Eye (tissue), 1 donor: ENCODE results near the gene H2AZ1.
"Not testable (repeated sequence)": the region's sequence is repeated elsewhere in the genome, so short reads cannot be mapped to it uniquely, and the experiment has no call there.

Experiments
- DNase-seq: peaks from one replicate; pipeline ENCODE4 v3.0.0-alpha.2; 2015

The H2AZ1 gene

GRCh38 chr4:99949999-99950912, at the start of gene H2AZ1:
TSS of gene H2AZ1 (minus strand) at chr4:99950275. CDS start at chr4:99950170, 105 bp downstream.
- peak; percentile 100 for DNase-seq

- DNase-seq: peak; percentile 62
Measured at GRCh38 chr4:99998062-99998867, 48.2 kb upstream of the H2AZ1 start.

- DNase-seq: no peak
Measured at GRCh38 chr4:99991741-99992140, 41.7 kb upstream of the H2AZ1 start.

- no peak for DNase-seq
Measured at GRCh38 chr4:99987681-99988080, 37.6 kb upstream of the H2AZ1 start.

- no peak for DNase-seq
Measured at GRCh38 chr4:99986792-99987191, 36.7 kb upstream of the H2AZ1 start.

GRCh38 chr4:99983289-99983943, 33.3 kb upstream of the H2AZ1 start:
- no peak for DNase-seq

GRCh38 chr4:99979872-99980271, 29.8 kb upstream of the H2AZ1 start:
- DNase-seq: no peak

- no peak for DNase-seq
Measured at GRCh38 chr4:99971453-99972111, 21.5 kb upstream of the H2AZ1 start.

GRCh38 chr4:99968330-99968729, 18.3 kb upstream of the H2AZ1 start:
- DNase-seq: peak; percentile 13

GRCh38 chr4:99966692-99967091, 16.6 kb upstream of the H2AZ1 start:
- no peak for DNase-seq

GRCh38 chr4:99965674-99966350, 15.7 kb upstream of the H2AZ1 start:
- DNase-seq: no peak

GRCh38 chr4:99965173-99965572, 15.1 kb upstream of the H2AZ1 start:
- no peak for DNase-seq

- DNase-seq: no peak
Measured at GRCh38 chr4:99961711-99962110, 11.6 kb upstream of the H2AZ1 start.

- no peak for DNase-seq
Measured at GRCh38 chr4:99960648-99961047, 10.6 kb upstream of the H2AZ1 start.

- DNase-seq: not testable (repeated sequence)
Measured at GRCh38 chr4:99958207-99958606, 8.1 kb upstream of the H2AZ1 start.

GRCh38 chr4:99950913-99951254, 809 bp upstream of the H2AZ1 start:
- DNase-seq: no peak

- peak; percentile 98 for DNase-seq
Measured at GRCh38 chr4:99949034-99949998, 759 bp downstream of the H2AZ1 start.

GRCh38 chr4:99947608-99948007, 2.5 kb downstream of the H2AZ1 start:
- DNase-seq: peak; percentile 18

GRCh38 chr4:99947190-99947578, 2.9 kb downstream of the H2AZ1 start:
- DNase-seq: no peak

- peak; percentile 90 for DNase-seq
Measured at GRCh38 chr4:99946356-99947189, 3.5 kb downstream of the H2AZ1 start, which contains the start of gene DNAJB14. TSS of gene DNAJB14 (minus strand) at chr4:99946618. CDS start at chr4:99946571, 47 bp downstream.
